Right lobe of liver (tissue), 6 donors: ENCODE measurements around the gene PLXNB2. TPM values are rescaled to one million over a fixed set of nuclear protein-coding genes. Genes with fewer than 3 reads are reported as not detected.

Source experiments
- ATAC-seq, 4 donors: fragments of 200-7000 bp; cut with Tn5 transposase; one replicate each; pipeline ENCODE4 v1.9.1; 2020; ENCODE audit warnings: mild to moderate bottlenecking in 4 of 4, moderate library complexity in 4 of 4
- DNase-seq, 3 donors: peaks; one replicate each; pipeline ENCODE4 v3.0.0-alpha.2; 2020
- H3K27ac ChIP-seq, 3 donors: fragments of 200-600 bp; one replicate each; pipeline ENCODE4 v1.8.0; 2022
- H3K27me3 ChIP-seq, 2 donors: fragments of 200-600 bp; one replicate each; pipeline ENCODE4 v1.8.0; 2022
- H3K36me3 ChIP-seq, 4 donors: fragments of 200-600 bp; sonication (generic) in 1 of 4; one replicate each; pipeline versions ENCODE4 v1.5.1 to v1.8.0; 2017 to 2022; ENCODE audit warnings: control low read depth in 1 of 4
- H3K4me1 ChIP-seq, 4 donors: fragments of 200-600 bp; sonication (generic) in 1 of 4; one replicate each; pipeline versions ENCODE4 v1.5.1 to v1.8.0; 2017 to 2022; ENCODE audit warnings: control low read depth in 1 of 4
- H3K4me3 ChIP-seq, 3 donors: fragments of 200-600 bp; one replicate each; pipeline ENCODE4 v1.8.0; 2022
- H3K9me3 ChIP-seq, 4 donors: fragments of 200-600 bp; sonication (generic) in 1 of 4; one replicate each; pipeline versions ENCODE4 v1.5.1 to v1.8.0; 2017 to 2022; ENCODE audit warnings: control low read depth in 1 of 4
- POLR2A ChIP-seq: fragments of 450-650 bp; IDR thresholded peaks from one replicate; pipeline ENCODE4 v1.6.1; 2017; ENCODE audit warnings: antibody characterized with exemption, mild to moderate bottlenecking
- WGBS: methylation state at CpG from one replicate; pipeline ENCODE4 v1.1.6; 2018; ENCODE audit warnings: low coverage, low lambda C conversion rate; ENCODE audit not compliant: insufficient coverage; ENCODE audit errors: missing lambda C conversion rate; 5-methylcytosine and 5-hydroxymethylcytosine counted together
- intact Hi-C, 2 donors: fragments of 100-400 bp; cut with DNase I; formaldehyde crosslinking; loops; one replicate each; pipeline versions ENCODE4 v1.11.2 to v1.14.1; 2022
- total RNA-seq, 6 experiments: library from RNA; depleted of rRNA in 2 of 6; stranded (reverse); fragments of >200 nt in 2 of 6; fragmentation: NEBNext Ultra II Directional in 3 of 6; extraction: Animal tissue kit (Norgen Biotek cat#: 25700) in 3 of 6; gene quantifications; one replicate each; pipeline versions ENCODE4 v1.1.0 to v1.2.4, GENCODE V29; 2016 to 2023
- TF ChIP-seq, protein P1 (sequence below), 4 donors: fragments of 200-600 bp in 3 of 4; fragments of 450-650 bp in 1 of 4; IDR thresholded peaks; one replicate each; pipeline versions ENCODE4 v1.5.1 to v1.8.0; 2016 to 2022; ENCODE audit warnings: antibody characterized with exemption in 4 of 4, mild to moderate bottlenecking in 2 of 4
- donor health status: DM: no; HTN: yes; CAD: no.
- donor health status: DM: no; HTN: no; CAD: no.
- donor health status: DM: no; HTN: no; CAD: no.
- donor health status: DM: no; HTN: yes; CAD: no.
- donor health status: DM: no; HTN: yes; CAD: no.

PLXNB2 gene
- total RNA-seq, 6 experiments from 2014 or later: 154 to 181 (median 161) TPM

DNA sequence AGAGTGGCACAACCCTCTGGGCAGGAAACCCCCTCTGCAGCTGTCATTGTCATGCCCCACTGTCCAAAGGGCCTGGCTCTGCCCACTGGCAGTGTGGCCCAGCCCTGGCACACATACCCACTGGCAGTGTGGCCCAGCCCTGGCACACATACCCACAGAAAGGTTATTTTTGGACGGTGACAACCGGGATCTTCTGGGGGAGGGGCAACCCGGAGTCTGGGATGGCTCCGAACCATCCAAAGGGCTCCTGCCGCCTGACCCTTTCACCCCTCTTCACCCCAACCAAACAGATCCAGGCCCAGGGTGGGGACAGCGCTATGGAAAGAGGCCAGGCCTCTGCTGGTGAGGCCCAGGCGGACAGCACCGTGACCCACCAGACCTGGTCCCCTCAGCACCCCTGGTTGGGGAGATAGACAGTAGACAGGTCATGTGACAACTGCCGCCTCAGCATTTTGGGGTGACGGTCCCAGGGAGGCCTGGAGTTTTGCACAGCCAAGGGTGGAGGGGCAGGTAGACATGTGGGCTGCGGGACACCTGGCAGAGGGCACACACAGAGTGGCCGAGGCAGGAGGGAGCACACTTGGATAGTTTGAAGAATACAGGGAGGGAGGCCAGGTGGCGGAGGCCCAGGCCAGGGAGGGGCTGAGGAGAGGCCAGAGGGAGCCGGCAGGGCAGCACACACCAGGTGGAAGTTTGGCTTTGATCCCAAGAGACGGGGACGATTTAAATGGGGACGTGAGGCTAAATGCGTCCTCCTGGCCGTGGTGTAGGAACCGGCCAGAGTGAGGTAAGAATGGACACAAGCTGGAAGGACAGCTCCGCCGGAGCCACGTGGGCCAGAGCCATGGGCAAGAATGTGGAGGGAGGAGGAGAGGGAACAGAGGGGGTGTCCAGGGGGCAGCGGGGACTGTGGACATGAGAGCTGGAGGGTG, 48.8 kb downstream of the PLXNB2 start:
- ATAC-seq (peak; percentile 30 to 77 (median 51)), DNase-seq (peak in 2 of 3 donors; percentile 83 to 90)
- peaks cover 0 to 24% (median 8%) of the 10 kb centered on the region in 4 donors for H3K4me1 ChIP-seq
- intact Hi-C loops: no loop called here
- H3K9me3 ChIP-seq: no peaks in the 10 kb centered on the region
- no peaks in the 10 kb centered on the region for H3K36me3 ChIP-seq
- TF ChIP-seq, protein P1, sequence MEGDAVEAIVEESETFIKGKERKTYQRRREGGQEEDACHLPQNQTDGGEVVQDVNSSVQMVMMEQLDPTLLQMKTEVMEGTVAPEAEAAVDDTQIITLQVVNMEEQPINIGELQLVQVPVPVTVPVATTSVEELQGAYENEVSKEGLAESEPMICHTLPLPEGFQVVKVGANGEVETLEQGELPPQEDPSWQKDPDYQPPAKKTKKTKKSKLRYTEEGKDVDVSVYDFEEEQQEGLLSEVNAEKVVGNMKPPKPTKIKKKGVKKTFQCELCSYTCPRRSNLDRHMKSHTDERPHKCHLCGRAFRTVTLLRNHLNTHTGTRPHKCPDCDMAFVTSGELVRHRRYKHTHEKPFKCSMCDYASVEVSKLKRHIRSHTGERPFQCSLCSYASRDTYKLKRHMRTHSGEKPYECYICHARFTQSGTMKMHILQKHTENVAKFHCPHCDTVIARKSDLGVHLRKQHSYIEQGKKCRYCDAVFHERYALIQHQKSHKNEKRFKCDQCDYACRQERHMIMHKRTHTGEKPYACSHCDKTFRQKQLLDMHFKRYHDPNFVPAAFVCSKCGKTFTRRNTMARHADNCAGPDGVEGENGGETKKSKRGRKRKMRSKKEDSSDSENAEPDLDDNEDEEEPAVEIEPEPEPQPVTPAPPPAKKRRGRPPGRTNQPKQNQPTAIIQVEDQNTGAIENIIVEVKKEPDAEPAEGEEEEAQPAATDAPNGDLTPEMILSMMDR (IDR thresholded peaks at IDR 0.05): no peak
- no peak for TF ChIP-seq POLR2A
- peak overlapping the region in 1 of 3 donors; percentile 43 for H3K27ac ChIP-seq
- H3K27me3 ChIP-seq: no peaks in the 10 kb centered on the region
- H3K4me3 ChIP-seq: no peak overlapping the region
- WGBS: 68% methylated on average over 13 of the region's 24 CpGs

DNA sequence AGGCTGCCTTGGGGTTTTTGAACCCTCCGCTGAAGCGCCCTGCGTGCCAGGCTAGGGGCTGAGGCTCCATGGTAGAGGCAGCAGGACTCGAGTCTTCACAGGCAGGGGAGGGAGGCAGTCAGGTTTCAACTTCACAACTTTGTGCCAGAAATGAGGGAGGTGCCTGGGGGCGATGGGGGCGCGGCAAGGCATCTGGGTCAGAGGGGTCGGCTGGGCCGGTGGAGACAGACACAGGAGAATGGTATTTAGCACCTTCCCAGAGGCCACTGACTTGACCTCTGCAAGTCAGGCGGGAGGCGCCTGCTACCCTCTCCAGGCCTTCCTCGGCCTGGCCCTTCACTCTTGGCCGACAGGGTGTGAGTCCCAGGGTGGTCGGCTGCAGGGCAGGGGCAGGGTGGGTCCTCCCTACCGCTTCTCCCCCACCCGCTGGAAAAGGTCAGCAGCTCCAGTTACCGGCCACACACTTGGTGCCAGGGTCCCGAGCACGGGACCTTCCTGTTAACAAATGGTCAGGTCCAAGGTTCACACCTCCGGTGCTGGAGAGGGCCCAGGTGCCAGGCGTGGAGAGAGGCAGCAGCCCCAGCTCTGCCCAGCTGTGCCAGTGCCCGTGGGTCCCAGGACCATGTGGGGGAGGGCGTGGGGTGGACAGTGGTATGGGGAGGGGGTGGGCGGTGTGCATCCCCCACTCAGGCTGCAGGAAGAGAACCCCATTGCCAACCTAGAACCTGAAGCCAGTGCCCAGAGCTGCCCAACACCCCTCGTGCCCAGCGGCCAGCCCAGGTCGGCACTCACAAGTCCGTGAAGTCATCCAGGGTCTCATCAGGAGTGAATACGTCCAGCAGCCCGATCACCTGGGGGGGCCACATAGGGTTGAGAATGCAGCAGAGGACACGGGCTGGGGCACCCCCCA, 49.7 kb downstream of the PLXNB2 start:
- H3K9me3 ChIP-seq: no peaks in the 10 kb centered on the region
- no peak overlapping the region for H3K4me3 ChIP-seq
- H3K4me1 ChIP-seq: peaks cover 0 to 24% (median 8%) of the 10 kb centered on the region in 4 donors
- no peaks in the 10 kb centered on the region for H3K36me3 ChIP-seq
- peak overlapping the region in 2 of 3 donors; percentile 43 to 47 for H3K27ac ChIP-seq
- H3K27me3 ChIP-seq: no peaks in the 10 kb centered on the region
- TF ChIP-seq, protein P1 (IDR thresholded peaks at IDR 0.05): no peak
- TF ChIP-seq POLR2A: no peak
- ATAC-seq: peak; percentile 76 to 82 (median 79)
- peak; percentile 73 to 92 (median 89) for DNase-seq
- intact Hi-C loops: no loop called here
- WGBS: 31% methylated on average over 7 of the region's 31 CpGs

DNA sequence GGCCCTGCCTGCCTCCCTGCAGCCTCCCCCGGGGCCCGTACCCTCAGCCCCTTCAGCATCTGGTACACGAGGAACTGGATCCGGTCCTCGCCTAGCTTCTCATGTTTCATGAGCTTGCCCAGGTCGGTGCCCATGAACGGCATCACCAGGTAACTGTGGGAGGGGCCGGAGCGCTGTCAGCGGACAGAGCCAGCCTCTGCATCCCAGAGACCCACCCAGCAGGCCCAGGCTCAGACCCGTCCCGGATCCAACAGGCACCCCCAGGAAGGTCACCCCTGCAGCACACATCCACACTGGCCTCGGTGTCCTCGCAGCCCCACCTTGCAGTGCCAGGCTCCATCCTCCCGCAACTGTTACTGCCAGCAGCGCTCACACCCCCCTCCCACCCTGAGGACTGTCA, 50.4 kb downstream of the PLXNB2 start:
- DNase-seq: no peak
- no peaks in the 10 kb centered on the region for H3K9me3 ChIP-seq
- H3K4me1 ChIP-seq: peaks cover 0 to 27% (median 8%) of the 10 kb centered on the region in 4 donors
- intact Hi-C loops: no loop called here
- H3K27ac ChIP-seq: no peak overlapping the region
- no peaks in the 10 kb centered on the region for H3K27me3 ChIP-seq
- H3K36me3 ChIP-seq: no peaks in the 10 kb centered on the region
- TF ChIP-seq POLR2A: no peak
- TF ChIP-seq, protein P1 (IDR thresholded peaks at IDR 0.05): no peak
- 81% methylated on average over 6 of the region's 16 CpGs for WGBS
- no peak overlapping the region for H3K4me3 ChIP-seq
- ATAC-seq: no peak

- no peaks in the 10 kb centered on the region for H3K27me3 ChIP-seq
- no peaks in the 10 kb centered on the region for H3K36me3 ChIP-seq
- DNase-seq (peak in 1 of 3 donors; percentile 55), ATAC-seq (no peak)
- no peak overlapping the region for H3K27ac ChIP-seq
- 53% methylated on average over 2 of the region's 12 CpGs for WGBS
- intact Hi-C loops: no loop called here
- no peaks in the 10 kb centered on the region for H3K9me3 ChIP-seq
- no peak for TF ChIP-seq POLR2A
- TF ChIP-seq, protein P1 (IDR thresholded peaks at IDR 0.05): no peak
- H3K4me1 ChIP-seq: peaks cover 0 to 34% (median 8%) of the 10 kb centered on the region in 4 donors
- no peak overlapping the region for H3K4me3 ChIP-seq
Observed at GRCh38 chr22:50256258-50256862, 51.1 kb downstream of the PLXNB2 start.
